Activated CD8-positive, alpha-beta memory T cell treated with anti-CD3 and anti-CD28 coated beads for 4 hours (primary cell): ENCODE results near the gene BPIFB3.

Experiments used
- DNase-seq, 2 donors: peaks; one replicate each; pipeline ENCODE4 v3.0.0-alpha.2; 2020; ENCODE audit warnings: low read depth in 2 of 2

BPIFB3 gene

GRCh38 chr20:33061658-33062028 is 7.9 kb downstream of the BPIFB3 start:
- DNase-seq = no peak

- no peak for DNase-seq
These were observed 8.6 kb downstream of the BPIFB3 start for GRCh38 chr20:33062105-33062824.

- no peak for DNase-seq
These were observed 9.1 kb downstream of the BPIFB3 start for GRCh38 chr20:33062825-33063149.

DNA sequence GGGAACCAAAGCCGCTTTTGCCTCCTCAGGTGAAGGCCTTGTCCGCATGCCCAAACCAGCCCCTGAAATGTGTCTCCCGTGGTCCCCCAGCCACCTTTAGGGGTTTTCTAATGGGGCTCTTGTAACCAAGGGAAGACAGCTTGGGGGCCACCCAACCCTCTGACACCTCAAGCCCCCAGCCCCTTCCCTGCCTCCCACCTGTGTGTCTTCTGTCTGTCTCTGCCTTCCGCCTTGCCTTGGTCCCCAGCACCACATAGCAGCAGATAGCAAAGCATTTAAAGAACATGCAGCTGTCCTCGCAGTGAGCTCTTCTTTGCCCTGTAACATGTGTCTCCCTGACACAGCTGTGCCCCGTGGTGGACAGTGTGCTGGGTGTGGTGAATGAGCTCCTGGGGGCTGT is 9.6 kb downstream of the BPIFB3 start:
- no peak for DNase-seq

DNA sequence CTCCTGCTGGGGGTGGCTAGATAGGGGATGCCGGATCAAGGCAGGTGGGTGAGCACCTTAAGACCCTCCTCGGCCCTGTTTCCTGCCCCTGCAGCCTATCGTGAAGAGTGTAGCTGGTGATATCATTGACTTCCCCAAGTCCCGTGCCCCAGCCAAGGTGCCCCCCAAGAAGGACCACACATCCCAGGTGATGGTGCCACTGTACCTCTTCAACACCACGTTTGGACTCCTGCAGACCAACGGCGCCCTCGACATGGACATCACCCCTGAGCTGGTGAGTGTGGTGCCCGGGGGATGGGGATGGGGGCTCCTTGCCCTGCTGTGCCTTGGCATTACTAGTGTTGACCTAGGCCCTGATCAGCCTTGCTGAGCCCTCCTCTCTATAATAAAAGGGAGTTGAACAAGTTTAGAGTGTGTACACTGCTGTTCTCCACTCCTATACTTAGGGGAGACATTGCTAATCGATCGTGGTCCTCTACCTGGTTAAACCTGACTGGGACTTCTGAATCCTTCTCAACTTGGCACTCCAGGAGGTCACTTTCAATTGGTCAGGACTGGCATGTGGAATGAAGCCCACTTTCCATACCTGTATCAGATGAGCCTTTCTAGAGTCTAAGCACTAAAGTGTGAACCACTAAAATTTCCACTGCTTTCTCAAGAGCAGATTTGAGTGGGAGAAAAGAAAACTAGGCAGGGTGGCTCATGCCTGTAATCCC is 11.0 kb downstream of the BPIFB3 start:
- DNase-seq = no peak

- no peak for DNase-seq
These were observed 12.1 kb downstream of the BPIFB3 start for GRCh38 chr20:33065785-33066184.

DNA sequence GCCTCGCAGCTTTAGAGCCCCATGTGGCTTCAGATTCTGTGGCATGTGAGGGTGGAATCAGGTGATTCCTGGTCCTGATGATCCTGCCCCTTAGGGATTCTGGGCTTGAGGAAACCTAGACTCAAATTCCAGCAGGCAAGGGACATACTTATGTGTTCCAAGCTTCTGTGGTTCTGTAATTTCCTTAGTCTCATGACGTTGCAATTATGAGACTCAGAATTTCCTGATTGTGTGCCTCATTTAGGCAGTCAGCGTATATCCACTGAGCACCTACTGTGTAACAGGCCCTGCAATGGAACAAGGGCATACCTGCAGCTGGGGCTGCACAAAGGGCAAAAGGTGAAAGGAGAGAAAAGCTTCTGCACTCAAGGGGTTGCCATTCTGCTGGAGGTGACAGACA is 14.1 kb downstream of the BPIFB3 start:
- DNase-seq = no peak

DNA sequence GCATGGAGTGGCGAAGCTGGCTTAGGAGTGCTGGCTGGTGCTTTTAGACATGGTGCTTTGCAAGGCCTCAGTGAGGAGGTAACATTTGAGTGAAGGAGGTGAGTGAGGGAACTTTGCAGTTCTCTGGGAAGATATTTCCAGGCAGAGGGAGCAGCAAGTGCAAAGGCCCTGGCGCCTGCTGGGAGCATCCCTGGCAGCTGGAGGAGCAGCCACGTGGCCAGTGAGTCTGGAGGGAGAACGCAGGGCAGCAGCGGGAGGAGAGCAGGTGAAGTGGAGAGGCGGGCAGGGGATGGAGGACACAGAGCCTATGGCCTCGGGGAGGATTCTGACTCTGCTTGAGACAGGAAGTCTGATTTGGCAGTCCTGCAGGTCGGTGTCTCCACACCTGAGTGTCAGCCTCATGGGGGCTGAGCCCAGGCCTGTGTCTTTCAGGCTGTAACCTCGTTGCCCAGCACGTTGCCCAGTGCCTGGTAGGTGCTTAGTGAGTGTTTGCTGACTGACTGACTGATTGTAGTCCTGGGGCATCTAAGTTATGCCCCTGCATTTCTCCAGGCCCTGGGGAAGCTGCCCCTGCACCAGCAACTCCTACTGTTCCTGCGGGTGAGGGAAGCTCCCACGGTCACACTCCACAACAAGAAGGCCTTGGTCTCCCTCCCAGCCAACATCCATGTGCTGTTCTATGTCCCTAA is 14.7 kb downstream of the BPIFB3 start:
- DNase-seq = no peak

DNA sequence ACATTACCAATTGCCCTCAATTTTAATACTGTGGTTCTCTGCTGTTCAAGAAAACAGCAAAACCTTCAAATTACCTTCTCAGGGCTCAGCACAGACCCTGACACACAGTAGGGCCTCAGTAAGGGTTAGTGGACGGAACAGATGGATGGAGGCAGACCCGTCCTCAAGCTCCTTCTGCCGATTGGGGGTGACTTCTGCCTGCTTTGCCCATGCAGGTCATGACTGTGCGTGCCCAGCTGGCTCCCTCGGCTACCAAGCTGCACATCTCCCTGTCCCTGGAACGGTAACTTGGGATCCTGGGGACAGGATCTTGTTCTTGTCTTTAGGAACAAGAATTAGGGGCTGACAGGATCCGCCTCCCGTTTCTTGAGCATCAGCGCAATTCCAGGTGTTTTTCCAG is 16.0 kb downstream of the BPIFB3 start:
- DNase-seq = no peak

DNA sequence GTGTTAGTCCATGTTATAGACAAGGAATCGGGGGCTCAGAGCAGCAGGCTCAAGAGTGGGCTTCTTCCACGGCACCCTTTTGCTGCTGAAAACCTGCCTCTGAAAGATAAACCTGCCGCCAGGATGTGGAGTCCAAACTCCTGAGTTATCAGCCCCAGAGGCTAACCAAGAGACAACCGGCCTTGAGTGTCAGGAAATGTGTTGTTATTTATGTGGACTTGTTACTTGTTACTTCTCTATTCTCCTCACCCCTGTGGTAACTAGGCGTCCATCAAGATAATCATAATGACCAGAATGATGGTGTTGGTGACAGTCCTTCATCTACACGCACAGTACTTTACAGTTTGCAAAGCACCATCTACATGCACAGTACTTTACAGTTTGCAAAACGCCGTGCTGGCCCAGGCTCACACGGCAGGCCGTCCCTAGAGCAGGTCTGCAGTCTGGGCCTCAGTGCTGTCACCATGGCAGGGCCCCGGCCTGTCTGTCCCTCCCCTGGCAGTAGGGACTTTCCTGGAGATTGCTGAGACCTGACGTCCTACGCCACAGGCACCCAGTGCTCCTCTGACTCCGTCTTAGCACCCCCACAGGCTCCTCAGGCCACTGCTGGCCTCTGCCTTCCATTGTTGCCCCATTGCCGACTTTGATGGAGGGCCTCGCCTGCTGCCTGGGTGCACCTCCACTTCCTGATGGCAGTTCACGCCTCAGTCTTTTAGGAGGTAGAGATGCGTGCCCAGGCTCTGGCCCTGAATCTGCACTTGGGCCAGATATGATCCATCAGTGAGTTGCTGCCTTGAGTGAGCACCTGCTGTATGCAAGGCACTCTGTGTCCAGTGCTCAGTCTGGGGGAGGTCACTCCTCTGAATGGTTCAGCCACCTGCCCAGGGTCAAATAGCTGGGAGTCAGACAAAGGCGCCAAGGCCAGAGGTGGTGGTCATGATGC is 16.7 kb downstream of the BPIFB3 start:
- DNase-seq = no peak

GRCh38 chr20:33071198-33071597 is 17.5 kb downstream of the BPIFB3 start:
- DNase-seq = no peak

DNA sequence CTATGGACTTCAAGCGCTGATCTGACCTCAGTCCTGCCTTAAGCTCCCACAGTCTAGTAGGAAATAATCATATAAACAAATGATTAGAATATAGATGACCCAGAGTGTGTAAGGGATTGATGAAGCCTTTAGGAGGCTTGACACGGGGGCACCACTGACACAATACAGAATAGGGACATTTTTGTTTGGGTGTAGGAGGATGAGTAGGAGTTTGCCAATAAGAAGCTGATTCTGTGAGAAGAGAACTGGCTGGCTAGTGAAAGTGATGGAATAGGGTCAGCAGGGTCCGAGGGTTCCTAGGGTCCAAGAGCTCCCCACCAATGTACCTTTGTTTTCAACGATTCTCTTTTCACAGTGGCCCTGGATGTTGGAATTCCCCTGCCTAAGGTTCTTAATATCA is 18.7 kb downstream of the BPIFB3 start:
- no peak for DNase-seq

- DNase-seq = no peak
These were observed 19.1 kb downstream of the BPIFB3 start for GRCh38 chr20:33072813-33073212.

- DNase-seq = no peak
These were observed 21.0 kb downstream of the BPIFB3 start for GRCh38 chr20:33074675-33075074.

DNA sequence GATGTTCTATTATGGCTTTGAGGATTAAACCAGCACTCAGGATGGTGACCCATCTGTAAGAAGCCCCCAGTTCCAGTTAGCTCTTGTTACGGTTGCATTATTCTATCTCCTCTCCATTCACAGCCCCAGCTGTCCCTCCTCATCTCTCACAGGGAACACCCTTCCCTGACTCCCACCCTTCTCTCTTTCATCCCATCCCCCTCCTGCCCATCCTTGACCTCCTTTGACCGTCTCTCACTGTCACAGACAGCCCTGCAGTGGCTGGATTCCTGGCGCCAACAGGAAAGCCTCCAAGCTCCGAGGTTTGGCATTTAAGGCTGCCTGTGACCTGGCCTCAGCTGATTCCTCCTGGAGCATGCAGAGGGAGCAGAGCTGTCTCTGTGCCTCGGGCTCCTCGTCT is 21.6 kb downstream of the BPIFB3 start:
- no peak for DNase-seq

- DNase-seq = no peak
These were observed 23.1 kb downstream of the BPIFB3 start for GRCh38 chr20:33076662-33077372.

DNA sequence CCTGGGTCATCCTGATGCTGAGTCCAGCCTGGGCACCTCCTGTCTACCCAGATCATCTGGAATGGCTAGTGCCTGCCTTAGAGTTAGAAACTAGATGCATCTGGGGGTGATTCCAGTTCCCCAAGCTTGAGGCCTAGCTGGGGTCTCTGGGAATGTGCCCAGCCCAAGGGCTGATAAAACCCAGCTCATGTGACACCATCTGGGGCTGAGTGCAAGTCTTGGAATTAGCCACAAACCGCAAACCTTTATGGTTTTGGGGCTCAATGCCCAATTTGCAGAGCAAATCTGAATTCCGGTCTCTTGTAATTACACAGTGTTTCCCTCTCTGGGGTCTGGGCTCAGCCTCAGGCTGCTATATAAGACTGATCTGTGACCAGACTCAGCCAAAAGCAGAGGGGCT is 25.6 kb downstream of the BPIFB3 start, which contains the start of gene BPIFB4:
Gene BPIFB4, plus strand, starts transcription at position 385 of the 400 bp plus-strand sequence. CDS start 1,884 bp downstream, outside the sequence.
- no peak for DNase-seq

GRCh38 chr20:33081411-33082154 is 27.9 kb downstream of the BPIFB3 start:
- DNase-seq = no peak

- DNase-seq = no peak
These were observed 28.8 kb downstream of the BPIFB3 start for GRCh38 chr20:33082546-33082945.

GRCh38 chr20:33083544-33084340 is 30.0 kb downstream of the BPIFB3 start:
- DNase-seq = no peak
